Omental fat pad (tissue), 4 donors: Measurements from ENCODE around the gene BATF. TPM values are rescaled to one million over a fixed set of nuclear protein-coding genes. Genes with fewer than 3 reads are reported as not detected.

ENCODE experiments used
- ATAC-seq: fragments of 150-250 bp; one replicate; pipeline ENCODE4 v1.9.1; 2016; ENCODE audit warnings: mild to moderate bottlenecking, moderate library complexity; ENCODE audit not compliant: low FRiP score
- DNase-seq: peaks from one replicate; pipeline ENCODE4 v3.0.0-alpha.2; 2019; ENCODE audit warnings: low spot score
- CTCF ChIP-seq, 3 donors: fragments of 450-650 bp; IDR thresholded peaks; one replicate each; pipeline ENCODE4 v1.5.1; 2016 to 2017; ENCODE audit warnings: antibody characterized with exemption in 3 of 3, mild to moderate bottlenecking in 3 of 3, moderate library complexity in 2 of 3
- total RNA-seq, 4 donors: library from RNA; depleted of rRNA; stranded (reverse); fragments of >200 nt; gene quantifications; one replicate each; pipeline ENCODE4 v1.1.0, GENCODE V29; 2016

Gene BATF
- total RNA-seq, 4 donors from 2014 or later, result 8.2 to 22.8 (median 12.9) TPM

GRCh38 chr14:75566752-75567151, 44.5 kb downstream of the BATF start:
- ATAC-seq (no peak), DNase-seq (no peak)
- TF ChIP-seq CTCF (IDR thresholded peaks at IDR 0.05), result no peak

- ATAC-seq (no peak), DNase-seq (no peak)
- TF ChIP-seq CTCF (IDR thresholded peaks at IDR 0.05), result no peak
These were observed 45.9 kb downstream of the BATF start for GRCh38 chr14:75568140-75568539.

- no peak for TF ChIP-seq CTCF (IDR thresholded peaks at IDR 0.05)
- ATAC-seq (no peak), DNase-seq (no peak)
These were observed 46.5 kb downstream of the BATF start for GRCh38 chr14:75568791-75569190.

GRCh38 chr14:75570797-75571196, 48.5 kb downstream of the BATF start:
- TF ChIP-seq CTCF (IDR thresholded peaks at IDR 0.05), result no peak

GRCh38 chr14:75572104-75572503, 49.8 kb downstream of the BATF start:
- no peak for TF ChIP-seq CTCF (IDR thresholded peaks at IDR 0.05)
- no peak for DNase-seq
- no peak for ATAC-seq

More at GRCh38 chr14:75570797-75571196, 48.5 kb downstream of the BATF start:
- ATAC-seq (no peak), DNase-seq (no peak)

GRCh38 chr14:75577090-75577489, 54.8 kb downstream of the BATF start:
- no peak for DNase-seq
- no peak for ATAC-seq
- TF ChIP-seq CTCF (IDR thresholded peaks at IDR 0.05), result no peak

GRCh38 chr14:75577729-75578101, 55.4 kb downstream of the BATF start:
- ATAC-seq, result peak; percentile 85
- DNase-seq, result peak; percentile 73
- no peak for TF ChIP-seq CTCF (IDR thresholded peaks at IDR 0.05)
